Measurements from ENCODE around the gene NHERF1. TPM values are rescaled to one million over a fixed set of nuclear protein-coding genes. Genes with fewer than 3 reads are reported as not detected.

Gene NHERF1
- total and polyA plus RNA-seq, 2 donors (not counting 3 experiments of a cell fraction or from before 2014, with no cell fraction given): 24.4 to 26.9 TPM

- Histone ChIP-seq H3K4me3 (replicated peaks in 1 of 3; ENCODE audit: insufficient read depth in 1 of 3, low read depth in 1 of 3, low read length in 3 of 3) (no peak overlapping the region), H3K36me3 (ENCODE audit: control insufficient read depth in 2 of 2, extremely low read depth in 1 of 2, insufficient read depth in 2 of 2, low read length in 2 of 2) (peaks cover 0 to 5% of the 10 kb centered on the region in 2 experiments), H3K27me3 (ENCODE audit: control insufficient read depth in 2 of 2, insufficient read depth in 2 of 2, low read length in 2 of 2) (no peaks in the 10 kb centered on the region), H4K20me1 (replicated peaks; ENCODE audit: control insufficient read depth, extremely low read depth, insufficient read depth, low read length) (no peaks in the 10 kb centered on the region), H3K27ac (ENCODE audit: insufficient read depth, low read depth, low read length) (no peak overlapping the region), H3K9me3 (replicated peaks; ENCODE audit: control insufficient read depth, insufficient read depth, low read length) (no peaks in the 10 kb centered on the region), H3K4me1 (ENCODE audit: control insufficient read depth, extremely low read depth, insufficient read depth, low read length) (no peaks in the 10 kb centered on the region), H3K79me2 (ENCODE audit: control insufficient read depth, insufficient read depth, low read length) (no peaks in the 10 kb centered on the region), H2AFZ (ENCODE audit: low read depth, low read length) (no peak overlapping the region), H3K4me2 (ENCODE audit: insufficient read depth, low read length) (no peak overlapping the region), H3K9ac (replicated peaks; ENCODE audit: extremely low read depth, insufficient read depth, low read length) (no peak overlapping the region), H3K9me1 (replicated peaks; ENCODE audit: control insufficient read depth, extremely low read depth, insufficient read depth, low read length) (no peaks in the 10 kb centered on the region)
- no peak for DNase-seq (ENCODE audit: low read depth, low spot score)
- FAIRE-seq: no peak
- CTCF ChIA-PET: interaction anchor here (1.7 kb wide), 1 partner anchor 26 kb away, joined by 4 read pairs; no protein-coding TSS in a partner anchor
- dilution Hi-C loops (cut with MboI; ENCODE audit: extremely low pct_ligation_motif_present, low sequenced_read_pairs): no loop called here
- TF ChIP-seq GATA2 (IDR thresholded peaks at IDR 0.05; ENCODE audit: insufficient read depth, insufficient read length, low read depth, low read length): no peak
- no peak for TF ChIP-seq FOS (IDR thresholded peaks at IDR 0.05; ENCODE audit: borderline replicate concordance, insufficient read depth, low read length)
- TF ChIP-seq POLR2AphosphoS5 (IDR thresholded peaks at IDR 0.05; ENCODE audit: insufficient read depth, low read depth, low read length): no peak
- no peak for TF ChIP-seq CTCF (IDR thresholded peaks at IDR 0.05; ENCODE audit: extremely low read depth in 1 of 2, insufficient read depth in 1 of 2, low read depth in 1 of 2, low read length in 2 of 2)
- BruUV-seq (replicated peaks): no TSS peak
- intact Hi-C loops (cut with micrococcal nuclease): no loop called here
- POLR2A ChIA-PET: no interaction called here
Observed at GRCh38 chr17:74764751-74765286, 16.4 kb downstream of the NHERF1 start.

- no peaks in the 10 kb centered on the region for H3K9me1 ChIP-seq (replicated peaks; ENCODE audit: control insufficient read depth, extremely low read depth, insufficient read depth, low read length)
- H3K4me2 ChIP-seq (ENCODE audit: insufficient read depth, low read length): no peak overlapping the region
- no peaks in the 10 kb centered on the region for H3K79me2 ChIP-seq (ENCODE audit: control insufficient read depth, insufficient read depth, low read length)
- H3K27me3 ChIP-seq (ENCODE audit: control insufficient read depth in 2 of 2, insufficient read depth in 2 of 2, low read length in 2 of 2): no peaks in the 10 kb centered on the region
- dilution Hi-C loops (cut with MboI; ENCODE audit: extremely low pct_ligation_motif_present, low sequenced_read_pairs): no loop called here
- intact Hi-C loops (cut with micrococcal nuclease): no loop called here
- FAIRE-seq: no peak
- TF ChIP-seq MYC (IDR thresholded peaks at IDR 0.05; ENCODE audit: low read depth, low read length): no peak
- TF ChIP-seq GATA2 (IDR thresholded peaks at IDR 0.05; ENCODE audit: insufficient read depth, insufficient read length, low read depth, low read length): no peak
- TF ChIP-seq POLR2A (IDR thresholded peaks at IDR 0.05; ENCODE audit: low read depth, low read length): no peak
- no peak for TF ChIP-seq EZH2 (IDR thresholded peaks at IDR 0.05; ENCODE audit: borderline replicate concordance, low read depth, low read length, severe bottlenecking)
- TF ChIP-seq JUN (IDR thresholded peaks at IDR 0.05; ENCODE audit: borderline replicate concordance, insufficient read depth, insufficient read length, low read depth): no peak
- no peak for TF ChIP-seq CTCF (IDR thresholded peaks at IDR 0.05; ENCODE audit: extremely low read depth in 1 of 2, insufficient read depth in 1 of 2, low read depth in 1 of 2, low read length in 2 of 2)
- TF ChIP-seq FOS (IDR thresholded peaks at IDR 0.05; ENCODE audit: borderline replicate concordance, insufficient read depth, low read length): no peak
- no peak for TF ChIP-seq POLR2AphosphoS5 (IDR thresholded peaks at IDR 0.05; ENCODE audit: insufficient read depth, low read depth, low read length)
- no peak for TF ChIP-seq MAX (IDR thresholded peaks at IDR 0.05; ENCODE audit: insufficient read depth, insufficient read length)
- H2AFZ ChIP-seq (ENCODE audit: low read depth, low read length): no peak overlapping the region
- ChIA-PET POLR2A (no interaction called here), CTCF (interaction anchor here (1.0 kb wide), 3 partner anchors 10 to 109 kb away, joined by 3 to 5 read pairs (median 4); partner anchors contain the start of gene NAT9)
- H4K20me1 ChIP-seq (replicated peaks; ENCODE audit: control insufficient read depth, extremely low read depth, insufficient read depth, low read length): no peaks in the 10 kb centered on the region
- no peaks in the 10 kb centered on the region for H3K9me3 ChIP-seq (replicated peaks; ENCODE audit: control insufficient read depth, insufficient read depth, low read length)
- H3K27ac ChIP-seq (ENCODE audit: insufficient read depth, low read depth, low read length): no peak overlapping the region
- H3K9ac ChIP-seq (replicated peaks; ENCODE audit: extremely low read depth, insufficient read depth, low read length): no peak overlapping the region
- no peak overlapping the region for H3K4me3 ChIP-seq (replicated peaks in 1 of 3; ENCODE audit: insufficient read depth in 1 of 3, low read depth in 1 of 3, low read length in 3 of 3)
- no peak for DNase-seq (ENCODE audit: low read depth, low spot score)
- peaks cover 3 to 12% of the 10 kb centered on the region in 2 experiments for H3K36me3 ChIP-seq (ENCODE audit: control insufficient read depth in 2 of 2, extremely low read depth in 1 of 2, insufficient read depth in 2 of 2, low read length in 2 of 2)
- no peaks in the 10 kb centered on the region for H3K4me1 ChIP-seq (ENCODE audit: control insufficient read depth, extremely low read depth, insufficient read depth, low read length)
- no TSS peak for BruUV-seq (replicated peaks)
Observed at GRCh38 chr17:74766413-74766812, 18.0 kb downstream of the NHERF1 start.
